Cardiac septum (tissue), 1 donor: ENCODE measurements around the gene CHRM4. TPM values are rescaled to one million over a fixed set of nuclear protein-coding genes. Genes with fewer than 3 reads are reported as not detected.

Experiments used
- DNase-seq: peaks from one replicate; pipeline ENCODE4 v3.0.0-alpha.2; 2020; ENCODE audit warnings: low spot score
- intact Hi-C: fragments of 100-400 bp; cut with DNase I; formaldehyde crosslinking; loops from one replicate; pipeline ENCODE4 v1.14.0; 2022
- microRNA-seq: library from miRNA; unstranded; fragments of <30 nt; microRNA quantifications from one replicate; pipeline ENCODE4 v1.2.0, GENCODE V29; 2020
- total RNA-seq: library from RNA; stranded (reverse); fragmentation: NEBNext Ultra II Directional; extraction: Animal tissue kit (Norgen Biotek cat#: 25700); gene quantifications from one replicate; pipeline ENCODE4 v1.2.1, GENCODE V29; 2021
- donor health status: DM: no; HTN: no; CAD: no.

CHRM4 gene
- total RNA-seq, 1 donor from 2014 or later, result 0.27 TPM

DNA sequence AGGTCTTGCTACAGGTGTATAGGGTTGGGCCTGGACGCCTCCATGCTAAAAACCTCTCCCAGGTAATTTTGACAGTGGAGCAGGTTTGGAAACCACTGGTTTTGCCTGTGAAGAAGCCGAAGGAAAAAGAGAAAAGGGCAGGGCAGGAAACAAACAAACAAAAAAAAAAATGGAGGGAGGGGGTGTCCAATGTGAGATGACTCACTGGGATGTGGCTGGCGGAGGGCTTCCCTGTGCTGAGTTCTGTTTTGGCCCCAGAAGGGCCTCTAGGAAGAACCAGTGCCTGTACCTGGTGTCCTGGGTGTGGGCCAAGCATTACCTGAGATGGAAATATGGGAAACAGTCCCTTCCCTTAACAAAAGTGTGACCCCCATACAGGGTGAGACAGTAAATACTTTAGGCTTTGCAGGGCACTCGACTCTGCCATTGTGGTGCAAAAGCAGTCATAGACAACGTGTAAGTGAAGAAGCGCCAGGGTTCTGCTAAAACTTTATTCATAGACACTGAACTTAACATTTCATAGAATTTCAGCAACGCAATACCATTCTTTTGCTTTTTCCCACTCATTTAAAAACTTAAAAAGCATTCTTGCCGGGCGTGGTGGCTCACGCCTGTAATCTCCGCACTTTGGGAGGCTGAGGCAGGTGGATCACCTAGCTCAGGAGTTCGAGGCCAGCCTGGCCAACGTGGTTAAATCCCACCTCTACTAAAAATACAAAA lies 53.8 kb downstream of the CHRM4 start:
- DNase-seq, result no peak
- intact Hi-C loops, result no loop called here

DNA sequence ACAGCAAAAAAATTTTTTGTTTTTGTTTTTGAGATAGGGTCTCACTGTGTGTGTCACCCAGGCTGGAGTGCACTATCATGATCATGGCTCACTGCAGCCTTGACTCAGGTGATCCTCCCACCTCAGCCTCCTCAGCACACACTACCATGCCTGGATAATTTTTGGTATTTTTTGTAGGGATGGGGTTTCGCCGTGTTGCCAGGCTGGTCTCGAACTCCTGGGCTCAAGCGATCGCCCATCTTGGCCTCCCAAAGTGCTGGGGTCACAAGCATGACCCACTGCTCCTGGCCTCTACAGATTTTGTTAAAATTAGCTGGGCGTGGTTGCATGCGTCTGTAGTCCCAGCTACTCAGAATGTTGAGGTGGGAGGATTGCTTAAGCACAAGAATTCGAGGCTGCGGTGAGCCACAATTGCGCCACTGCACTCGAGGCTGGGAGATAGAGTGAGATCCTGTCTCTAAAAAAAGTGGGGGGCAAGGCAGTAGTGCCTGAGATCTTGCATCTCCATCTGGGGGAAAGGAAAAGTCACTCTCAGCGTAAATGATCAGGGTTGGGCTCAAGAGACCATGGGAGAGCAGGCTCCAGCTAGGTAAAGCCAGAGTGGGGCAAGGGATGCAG lies 54.9 kb downstream of the CHRM4 start:
- DNase-seq, result no peak
- intact Hi-C loops, result no loop called here

DNA sequence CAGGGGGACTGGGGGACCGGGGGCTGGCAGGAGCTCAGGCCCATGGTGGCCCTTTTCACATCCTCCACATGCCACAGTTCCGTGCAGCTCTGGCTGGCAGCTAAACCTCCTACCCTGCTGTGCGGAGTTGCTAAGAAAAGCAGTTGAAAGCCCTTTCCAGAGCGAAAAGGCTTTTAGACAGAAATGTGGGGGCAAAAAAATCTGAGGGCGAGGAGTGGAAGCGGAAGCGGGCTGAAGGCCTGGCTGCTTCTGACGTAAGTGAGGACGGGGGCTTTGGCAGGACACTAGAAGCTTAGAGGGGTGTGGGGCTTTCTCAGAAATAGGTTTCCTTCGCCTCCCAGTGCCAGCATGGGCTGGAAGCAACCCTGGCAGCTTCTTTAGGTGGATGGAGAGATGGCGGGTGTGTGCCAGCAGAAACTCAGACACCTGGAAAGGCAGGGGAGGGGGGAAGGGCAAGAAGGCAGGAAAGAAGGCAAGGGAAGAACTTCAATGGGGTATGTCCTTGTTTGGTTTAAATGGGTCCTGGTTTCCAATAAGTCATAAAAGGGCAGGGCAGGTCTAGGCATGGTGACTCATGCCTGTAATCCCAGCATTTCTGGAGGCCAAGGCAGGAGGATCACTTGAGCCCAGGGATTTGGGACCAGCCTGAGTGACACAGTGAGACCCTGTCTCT lies 55.5 kb downstream of the CHRM4 start:
- DNase-seq, result no peak
- intact Hi-C loops, result no loop called here

DNA sequence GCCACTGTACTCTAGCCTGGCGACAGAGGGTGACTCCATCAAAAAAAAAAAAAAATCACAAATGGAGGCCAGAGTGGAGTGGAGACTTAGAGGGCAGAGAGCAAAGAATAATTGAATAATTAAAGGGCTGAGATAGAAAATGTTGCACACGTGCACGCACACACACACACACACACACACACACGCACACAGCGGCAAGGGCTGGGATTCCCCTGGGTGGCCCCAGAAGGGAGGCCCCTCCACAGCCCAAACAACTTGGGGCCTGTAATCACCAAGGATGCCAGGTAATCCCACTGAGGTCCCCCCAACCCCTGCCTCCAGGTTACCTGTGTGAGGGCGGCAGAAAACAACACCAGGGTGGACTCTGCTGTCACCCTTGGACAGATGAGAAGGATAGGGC lies 56.3 kb downstream of the CHRM4 start:
- intact Hi-C loops, result no loop called here
- no peak for DNase-seq

DNA sequence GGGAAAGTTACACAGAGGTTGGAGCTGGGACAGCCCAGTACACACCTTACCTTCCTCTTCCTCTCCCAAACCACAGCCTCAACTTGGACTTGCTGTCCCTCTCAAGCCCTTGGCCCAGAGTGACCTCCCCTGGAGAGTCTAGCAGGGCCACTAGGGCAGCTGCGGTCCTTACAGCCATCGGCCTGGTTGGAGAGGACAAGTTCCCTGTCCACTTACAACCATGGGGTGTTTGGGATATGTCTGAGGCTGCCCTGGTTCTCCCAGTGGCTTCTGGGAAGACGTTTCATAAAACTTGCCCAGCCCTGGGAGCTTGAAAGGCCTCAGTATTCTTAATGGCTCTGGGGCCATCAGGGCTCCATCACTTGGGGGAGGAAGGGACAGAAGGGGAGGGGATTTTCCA lies 57.4 kb downstream of the CHRM4 start:
- DNase-seq, result no peak

More for the DNA sequence above, 57.4 kb downstream of the CHRM4 start:
- intact Hi-C loops, result no loop called here

Small RNA genes within 50 kb of the gene (microRNA-seq; reads per million reads assigned to microRNA genes)
- not detected for gene MIR4688

Other genes starting within 250 kb of the CHRM4 start
- gene CREB3L1, start 114.1 kb downstream of the CHRM4 start, total RNA-seq, result 8.6 TPM
- gene DGKZ, start 44.3 kb downstream of the CHRM4 start, total RNA-seq, result 66.8 TPM
- gene MDK, start 10.1 kb downstream of the CHRM4 start, total RNA-seq, result 6.2 TPM
- 18.0 TPM for gene AMBRA1, start 202.2 kb upstream of the CHRM4 start, total RNA-seq
- gene HARBI1, start 225.5 kb upstream of the CHRM4 start, total RNA-seq, result 2.9 TPM
- 43.4 TPM for gene ATG13, start 225.8 kb upstream of the CHRM4 start, total RNA-seq